HEK293 (cell line): Measurements from ENCODE around the gene N4BP2L2.

ENCODE experiments used
- CTCF ChIA-PET: fragments of 350-600 bp; formaldehyde crosslinking; extraction: SDS; loops from one replicate; lab custom pipeline; 2021; ENCODE audit warnings: antibody characterized with exemption; lab: Yijun Ruan, JAX
- POLR2A ChIA-PET: fragments of 300-600 bp; formaldehyde crosslinking; extraction: SDS; loops from one replicate; lab custom pipeline; 2020; ENCODE audit warnings: antibody characterized with exemption, inconsistent platforms; lab: Yijun Ruan, JAX
- H3K27ac ChIP-seq: fragments of 200-500 bp; sonication (Bioruptor generic); 2 replicates; pipeline ENCODE4 v1.5.1; 2014; ENCODE audit warnings: low read depth, low read length, control low read depth, inconsistent platforms; ENCODE audit errors: extremely low read depth
- H3K36me3 ChIP-seq, 2 experiments: fragments of 200-500 bp in 1 of 2; sonication (Bioruptor generic) in 1 of 2; 1 replicate in 1 of 2; 2 replicates in 1 of 2; pipeline ENCODE4 v1.5.1; 2014 to 2017; ENCODE audit warnings: inconsistent platforms in 2 of 2, low read length in 2 of 2; ENCODE audit not compliant: control insufficient read depth in 2 of 2, insufficient read depth in 1 of 2
- H3K4me1 ChIP-seq: fragments of 200-500 bp; sonication (Bioruptor generic); 2 replicates; pipeline ENCODE4 v1.5.1; 2014; ENCODE audit warnings: mild to moderate bottlenecking, low read length, inconsistent platforms; ENCODE audit not compliant: control insufficient read depth, insufficient read depth
- H3K4me3 ChIP-seq: 2 replicates; pipeline ENCODE4 v1.5.1; 2011; ENCODE audit warnings: low read depth, mild to moderate bottlenecking, control low read depth, low read length, moderate library complexity
- H3K9me3 ChIP-seq: fragments of 200-500 bp; sonication (Bioruptor generic); 2 replicates; pipeline ENCODE4 v1.5.1; 2014; ENCODE audit warnings: low read depth, low read length, inconsistent platforms; ENCODE audit not compliant: control insufficient read depth, insufficient read depth
- BCL11A ChIP-seq: fragments of 450-650 bp; formaldehyde crosslinking; IDR thresholded peaks from 2 replicates; pipeline ENCODE4 v1.5.1; 2016; ENCODE audit warnings: low read depth, missing biosample characterization, missing genetic modification characterization
- BCL11B ChIP-seq: fragments of 450-650 bp; formaldehyde crosslinking; IDR thresholded peaks from 2 replicates; pipeline ENCODE4 v1.5.1; 2016; ENCODE audit warnings: low read depth, missing biosample characterization, missing genetic modification characterization
- HOXA7 ChIP-seq: sonication (generic); formaldehyde crosslinking; IDR thresholded peaks from 2 replicates; pipeline ENCODE4 v1.8.1; 2022; ENCODE audit warnings: missing genetic modification reagents, borderline replicate concordance
- KLF1 ChIP-seq: fragments of 450-650 bp; formaldehyde crosslinking; IDR thresholded peaks from 2 replicates; pipeline ENCODE4 v1.5.1; 2016; ENCODE audit warnings: missing biosample characterization, missing genetic modification characterization
- KLF16 ChIP-seq: fragments of 450-650 bp; formaldehyde crosslinking; IDR thresholded peaks from 2 replicates; pipeline ENCODE4 v1.5.1; 2017; ENCODE audit warnings: missing biosample characterization, missing genetic modification characterization
- OVOL3 ChIP-seq: fragments of 450-650 bp; formaldehyde crosslinking; IDR thresholded peaks from 2 replicates; pipeline ENCODE4 v1.5.1; 2016; ENCODE audit warnings: missing biosample characterization, missing genetic modification characterization
- WT1 ChIP-seq: fragments of 450-650 bp; formaldehyde crosslinking; IDR thresholded peaks from 2 replicates; pipeline ENCODE4 v1.5.1; 2016; ENCODE audit warnings: missing biosample characterization, missing genetic modification characterization
- ZNF138 ChIP-seq: fragments of 450-650 bp; formaldehyde crosslinking; IDR thresholded peaks from 2 replicates; pipeline ENCODE4 v1.5.1; 2016; ENCODE audit warnings: missing biosample characterization, missing genetic modification characterization, borderline replicate concordance
- ZNF202 ChIP-seq: fragments of 450-650 bp; formaldehyde crosslinking; IDR thresholded peaks from 2 replicates; pipeline ENCODE4 v1.5.1; 2016; ENCODE audit warnings: missing biosample characterization, missing genetic modification characterization, borderline replicate concordance
- ZNF248 ChIP-seq: fragments of 450-650 bp; formaldehyde crosslinking; IDR thresholded peaks from 2 replicates; pipeline ENCODE4 v1.5.1; 2017; ENCODE audit warnings: missing biosample characterization, missing genetic modification characterization
- ZNF341 ChIP-seq: fragments of 450-650 bp; formaldehyde crosslinking; IDR thresholded peaks from 2 replicates; pipeline ENCODE4; 2016; ENCODE audit warnings: low read depth, missing biosample characterization, missing genetic modification characterization
- ZNF48 ChIP-seq: fragments of 450-650 bp; formaldehyde crosslinking; IDR thresholded peaks from 2 replicates; pipeline ENCODE4 v1.5.1; 2016; ENCODE audit warnings: missing biosample characterization, missing genetic modification characterization
- ZNF501 ChIP-seq: fragments of 450-650 bp; formaldehyde crosslinking; IDR thresholded peaks from 2 replicates; pipeline ENCODE4 v1.5.1; 2016; ENCODE audit warnings: missing biosample characterization, missing genetic modification characterization
- ZNF558 ChIP-seq: fragments of 450-650 bp; formaldehyde crosslinking; IDR thresholded peaks from 2 replicates; pipeline ENCODE4 v1.5.1; 2016; ENCODE audit warnings: missing biosample characterization, missing genetic modification characterization
- ZNF596 ChIP-seq: fragments of 450-650 bp; IDR thresholded peaks from 2 replicates; pipeline ENCODE4 v1.5.0; 2018; ENCODE audit warnings: missing biosample characterization, mild to moderate bottlenecking, missing genetic modification characterization, moderate library complexity
- ZNF654 ChIP-seq: fragments of 450-650 bp; formaldehyde crosslinking; IDR thresholded peaks from 2 replicates; pipeline ENCODE4 v1.5.1; 2016; ENCODE audit warnings: low read depth, missing biosample characterization, missing genetic modification characterization
- ZNF777 ChIP-seq: fragments of 450-650 bp; formaldehyde crosslinking; IDR thresholded peaks from 2 replicates; pipeline ENCODE4 v1.5.1; 2017; ENCODE audit warnings: missing biosample characterization, missing genetic modification characterization, borderline replicate concordance
- ZNF837 ChIP-seq: fragments of 450-650 bp; formaldehyde crosslinking; IDR thresholded peaks from 2 replicates; pipeline ENCODE4 v1.5.1; 2016; ENCODE audit warnings: missing biosample characterization, missing genetic modification characterization
- TF ChIP-seq, protein P1 (sequence below): fragments of 450-650 bp; formaldehyde crosslinking; IDR thresholded peaks from 2 replicates; pipeline ENCODE4 v1.5.1; 2017; ENCODE audit warnings: missing biosample characterization, missing genetic modification characterization
- TF ChIP-seq, protein P2 (sequence below): fragments of 450-650 bp; formaldehyde crosslinking; IDR thresholded peaks from 2 replicates; pipeline ENCODE4 v1.5.1; 2017; ENCODE audit warnings: missing biosample characterization, missing genetic modification characterization
- TF ChIP-seq, protein P3 (sequence below): fragments of 450-650 bp; formaldehyde crosslinking; IDR thresholded peaks from 2 replicates; pipeline ENCODE4 v1.5.1; 2016; ENCODE audit warnings: missing biosample characterization, missing genetic modification characterization, borderline replicate concordance

The N4BP2L2 gene

DNA sequence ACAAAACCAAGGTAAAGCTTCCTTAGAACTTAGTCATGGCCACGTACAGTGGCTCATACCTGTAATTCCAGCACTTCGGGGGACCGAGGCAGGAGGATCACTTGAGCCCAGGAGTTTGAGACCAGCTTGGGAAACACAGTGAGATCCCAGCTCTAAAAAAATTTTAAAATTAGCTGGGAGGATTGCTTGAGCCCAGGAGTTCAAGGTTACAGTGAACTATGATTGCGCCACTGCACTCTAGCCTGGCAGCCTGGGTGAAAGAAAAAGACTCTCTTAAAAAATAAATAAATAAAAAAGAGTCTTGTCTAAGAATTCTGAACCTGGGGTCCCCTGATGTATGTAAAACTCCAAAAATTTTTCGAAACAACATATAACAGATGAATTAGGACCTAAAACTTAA, 34.9 kb downstream of the N4BP2L2 start:
- no peak overlapping the region for H3K27ac ChIP-seq
- POLR2A ChIA-PET = no interaction called here
- no peak overlapping the region for H3K4me3 ChIP-seq
- no peaks in the 10 kb centered on the region for H3K4me1 ChIP-seq
- CTCF ChIA-PET = interaction anchor here (0.6 kb wide), 4 partner anchors 30 to 157 kb away, joined by 3 read pairs; no protein-coding TSS in a partner anchor
- peaks cover 0 to 8% of the 10 kb centered on the region in 2 experiments; a peak in 2 of 3 replicates for H3K36me3 ChIP-seq
- no peaks in the 10 kb centered on the region for H3K9me3 ChIP-seq
- no peak for TF ChIP-seq HOXA7 (CRISPR knock-in tag)
- TF ChIP-seq, protein P1, sequence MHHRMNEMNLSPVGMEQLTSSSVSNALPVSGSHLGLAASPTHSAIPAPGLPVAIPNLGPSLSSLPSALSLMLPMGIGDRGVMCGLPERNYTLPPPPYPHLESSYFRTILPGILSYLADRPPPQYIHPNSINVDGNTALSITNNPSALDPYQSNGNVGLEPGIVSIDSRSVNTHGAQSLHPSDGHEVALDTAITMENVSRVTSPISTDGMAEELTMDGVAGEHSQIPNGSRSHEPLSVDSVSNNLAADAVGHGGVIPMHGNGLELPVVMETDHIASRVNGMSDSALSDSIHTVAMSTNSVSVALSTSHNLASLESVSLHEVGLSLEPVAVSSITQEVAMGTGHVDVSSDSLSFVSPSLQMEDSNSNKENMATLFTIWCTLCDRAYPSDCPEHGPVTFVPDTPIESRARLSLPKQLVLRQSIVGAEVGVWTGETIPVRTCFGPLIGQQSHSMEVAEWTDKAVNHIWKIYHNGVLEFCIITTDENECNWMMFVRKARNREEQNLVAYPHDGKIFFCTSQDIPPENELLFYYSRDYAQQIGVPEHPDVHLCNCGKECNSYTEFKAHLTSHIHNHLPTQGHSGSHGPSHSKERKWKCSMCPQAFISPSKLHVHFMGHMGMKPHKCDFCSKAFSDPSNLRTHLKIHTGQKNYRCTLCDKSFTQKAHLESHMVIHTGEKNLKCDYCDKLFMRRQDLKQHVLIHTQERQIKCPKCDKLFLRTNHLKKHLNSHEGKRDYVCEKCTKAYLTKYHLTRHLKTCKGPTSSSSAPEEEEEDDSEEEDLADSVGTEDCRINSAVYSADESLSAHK (tag by site-specific recombination) = no peak
- TF ChIP-seq ZNF501 (tag by site-specific recombination) = no peak
- TF ChIP-seq BCL11B = no peak
- TF ChIP-seq KLF16 (tag by site-specific recombination) = no peak
- TF ChIP-seq BCL11A (tag by site-specific recombination) = no peak
- no peak for TF ChIP-seq ZNF48 (tag by site-specific recombination)

DNA sequence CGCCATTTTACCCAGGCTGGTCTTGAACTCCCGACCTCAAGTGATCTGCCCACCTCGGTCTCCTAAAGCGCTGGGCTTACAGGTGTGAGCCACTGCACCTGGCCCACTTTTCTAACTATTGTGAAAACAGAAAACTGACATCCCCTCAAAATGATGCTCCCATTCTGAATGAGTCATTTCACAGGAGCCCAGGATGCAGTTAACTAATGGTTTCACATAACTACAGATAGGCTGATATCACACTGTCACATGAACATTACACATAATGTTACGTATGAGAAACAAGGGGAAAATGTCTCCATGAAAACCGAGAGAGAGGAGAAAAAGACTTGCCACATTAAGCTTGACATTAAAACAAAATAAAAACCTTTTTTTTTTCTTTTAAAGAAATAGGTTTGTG, 37.5 kb downstream of the N4BP2L2 start:
- CTCF ChIA-PET = interaction anchor here (0.6 to 0.7 kb wide), 2 partner anchors 14 to 1169 kb away, joined by 3 to 5 read pairs; no protein-coding TSS in a partner anchor
- Histone ChIP-seq H3K36me3 (peaks cover 0 to 4% of the 10 kb centered on the region in 2 experiments; a peak in 2 of 3 replicates), H3K27ac (no peak overlapping the region), H3K4me1 (no peaks in the 10 kb centered on the region), H3K9me3 (no peaks in the 10 kb centered on the region), H3K4me3 (no peak overlapping the region)
- POLR2A ChIA-PET = no interaction called here
- no peak for TF ChIP-seq ZNF341 (tag by site-specific recombination)
- TF ChIP-seq ZNF558 (tag by site-specific recombination) = no peak
- no peak for TF ChIP-seq ZNF837
- no peak for TF ChIP-seq ZNF501 (tag by site-specific recombination)
- no peak for TF ChIP-seq ZNF596 (tag by site-specific recombination)
- TF ChIP-seq ZNF248 (tag by site-specific recombination) = no peak
- no peak for TF ChIP-seq ZNF138 (tag by site-specific recombination)
- TF ChIP-seq, protein P2, sequence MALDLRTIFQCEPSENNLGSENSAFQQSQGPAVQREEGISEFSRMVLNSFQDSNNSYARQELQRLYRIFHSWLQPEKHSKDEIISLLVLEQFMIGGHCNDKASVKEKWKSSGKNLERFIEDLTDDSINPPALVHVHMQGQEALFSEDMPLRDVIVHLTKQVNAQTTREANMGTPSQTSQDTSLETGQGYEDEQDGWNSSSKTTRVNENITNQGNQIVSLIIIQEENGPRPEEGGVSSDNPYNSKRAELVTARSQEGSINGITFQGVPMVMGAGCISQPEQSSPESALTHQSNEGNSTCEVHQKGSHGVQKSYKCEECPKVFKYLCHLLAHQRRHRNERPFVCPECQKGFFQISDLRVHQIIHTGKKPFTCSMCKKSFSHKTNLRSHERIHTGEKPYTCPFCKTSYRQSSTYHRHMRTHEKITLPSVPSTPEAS (tag by site-specific recombination) = no peak
- TF ChIP-seq, all 188 proteins: peak for 0

DNA sequence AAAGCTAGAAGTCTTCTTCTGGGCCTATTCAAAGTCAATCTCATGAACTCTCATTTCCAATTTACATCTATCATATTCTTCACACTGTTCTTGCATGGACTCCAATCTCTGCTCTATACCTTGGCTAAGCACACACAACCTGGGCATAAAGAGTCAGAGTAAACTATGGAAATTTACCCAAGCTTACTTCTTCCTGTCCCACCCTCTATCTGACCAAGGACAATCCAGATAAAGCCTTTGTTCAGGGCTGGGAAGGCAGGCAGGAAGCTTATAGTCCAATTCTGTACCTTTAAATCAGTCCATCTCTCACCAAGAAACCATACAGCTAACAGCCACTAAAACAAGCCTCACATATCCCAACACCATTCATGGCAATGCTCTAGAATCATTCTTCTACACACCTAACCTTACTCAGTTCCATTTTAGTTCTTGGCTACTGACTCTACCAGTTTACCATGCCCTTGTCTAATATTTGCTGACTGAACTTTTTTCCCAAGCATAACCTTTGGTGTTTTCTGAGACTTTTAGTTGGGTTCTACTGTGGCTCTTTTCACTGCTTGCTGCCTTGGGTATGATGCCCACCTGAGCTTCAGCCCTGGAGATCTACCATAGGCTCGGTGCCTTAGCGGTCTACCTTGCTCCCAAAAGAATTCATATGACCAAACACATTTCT, 38.9 kb downstream of the N4BP2L2 start:
- Histone ChIP-seq H3K4me1 (no peaks in the 10 kb centered on the region), H3K27ac (no peak overlapping the region), H3K9me3 (no peaks in the 10 kb centered on the region), H3K4me3 (no peak overlapping the region), H3K36me3 (no peaks in the 10 kb centered on the region; a peak in 1 of 3 replicates)
- POLR2A ChIA-PET = no interaction called here
- CTCF ChIA-PET = interaction anchor here (0.6 kb wide), 2 partner anchors 19 to 736 kb away, joined by 3 read pairs; no protein-coding TSS in a partner anchor
- TF ChIP-seq KLF1 (tag by site-specific recombination) (no peak), ZNF777 (tag by site-specific recombination) (no peak), ZNF202 (tag by site-specific recombination) (no peak), WT1 (tag by site-specific recombination) (no peak), OVOL3 (tag by site-specific recombination) (no peak), ZNF654 (no peak), KLF16 (tag by site-specific recombination) (no peak)
- TF ChIP-seq, protein P3, sequence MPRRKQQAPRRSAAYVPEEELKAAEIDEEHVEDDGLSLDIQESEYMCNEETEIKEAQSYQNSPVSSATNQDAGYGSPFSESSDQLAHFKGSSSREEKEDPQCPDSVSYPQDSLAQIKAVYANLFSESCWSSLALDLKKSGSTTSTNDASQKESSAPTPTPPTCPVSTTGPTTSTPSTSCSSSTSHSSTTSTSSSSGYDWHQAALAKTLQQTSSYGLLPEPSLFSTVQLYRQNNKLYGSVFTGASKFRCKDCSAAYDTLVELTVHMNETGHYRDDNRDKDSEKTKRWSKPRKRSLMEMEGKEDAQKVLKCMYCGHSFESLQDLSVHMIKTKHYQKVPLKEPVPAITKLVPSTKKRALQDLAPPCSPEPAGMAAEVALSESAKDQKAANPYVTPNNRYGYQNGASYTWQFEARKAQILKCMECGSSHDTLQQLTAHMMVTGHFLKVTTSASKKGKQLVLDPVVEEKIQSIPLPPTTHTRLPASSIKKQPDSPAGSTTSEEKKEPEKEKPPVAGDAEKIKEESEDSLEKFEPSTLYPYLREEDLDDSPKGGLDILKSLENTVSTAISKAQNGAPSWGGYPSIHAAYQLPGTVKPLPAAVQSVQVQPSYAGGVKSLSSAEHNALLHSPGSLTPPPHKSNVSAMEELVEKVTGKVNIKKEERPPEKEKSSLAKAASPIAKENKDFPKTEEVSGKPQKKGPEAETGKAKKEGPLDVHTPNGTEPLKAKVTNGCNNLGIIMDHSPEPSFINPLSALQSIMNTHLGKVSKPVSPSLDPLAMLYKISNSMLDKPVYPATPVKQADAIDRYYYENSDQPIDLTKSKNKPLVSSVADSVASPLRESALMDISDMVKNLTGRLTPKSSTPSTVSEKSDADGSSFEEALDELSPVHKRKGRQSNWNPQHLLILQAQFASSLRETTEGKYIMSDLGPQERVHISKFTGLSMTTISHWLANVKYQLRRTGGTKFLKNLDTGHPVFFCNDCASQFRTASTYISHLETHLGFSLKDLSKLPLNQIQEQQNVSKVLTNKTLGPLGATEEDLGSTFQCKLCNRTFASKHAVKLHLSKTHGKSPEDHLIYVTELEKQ (tag by site-specific recombination) = no peak
